Epithelial cell of prostate (primary cell): Measurements from ENCODE around the gene APRT.

Source experiments
- DNase-seq: peaks from one replicate; pipeline ENCODE4 v3.0.0-alpha.2; 2011; ENCODE audit warnings: low read depth, low spot score
- H3K27ac ChIP-seq: fragments of 450-650 bp; 2 replicates; pipeline ENCODE4 v1.5.1; 2017; ENCODE audit warnings: mild to moderate bottlenecking

APRT gene

DNA sequence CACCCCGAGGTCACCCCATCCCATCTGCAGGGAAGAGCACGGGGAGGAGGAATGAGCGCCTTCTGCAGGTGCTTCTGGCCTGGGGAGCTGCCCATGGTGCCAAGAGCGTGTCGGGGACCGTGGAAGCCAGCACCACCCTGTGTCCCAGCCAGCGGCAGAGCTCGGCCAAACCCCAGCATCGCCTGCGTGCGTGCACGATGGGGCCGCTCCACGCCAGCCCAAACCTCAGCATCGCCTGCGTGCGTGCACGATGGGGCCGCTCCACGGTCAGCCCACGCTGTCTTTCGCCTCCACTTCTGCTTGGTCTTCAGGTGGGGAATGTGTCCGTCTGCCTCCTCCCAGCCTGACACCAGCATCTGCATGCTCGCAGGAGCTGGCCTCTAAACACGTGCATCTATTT lies 31.1 kb upstream of the APRT start:
- no peak for DNase-seq
- H3K27ac ChIP-seq: no peak overlapping the region

DNA sequence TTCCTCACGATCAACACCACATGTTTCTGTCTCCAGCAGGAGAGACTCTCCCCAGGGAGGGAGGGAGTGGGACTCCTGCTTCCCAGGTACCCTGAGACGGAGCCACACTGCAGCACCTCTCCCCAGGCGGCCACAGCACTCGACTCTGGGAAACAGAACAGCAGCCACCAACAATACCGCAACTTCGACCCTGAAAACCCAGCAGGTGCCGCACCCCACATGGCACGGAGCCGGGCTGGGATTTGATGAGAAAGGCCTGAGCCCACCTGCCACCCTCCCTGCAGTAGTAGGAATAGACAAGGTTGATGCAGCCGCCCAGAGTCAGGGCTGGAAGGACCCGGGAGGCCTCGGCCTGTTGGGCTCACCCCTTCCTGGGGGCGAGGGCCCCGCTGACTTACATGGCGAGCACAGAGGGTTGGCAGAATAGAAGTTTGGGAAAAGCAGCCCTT lies 30.6 kb upstream of the APRT start:
- DNase-seq: no peak
- H3K27ac ChIP-seq: no peak overlapping the region

DNA sequence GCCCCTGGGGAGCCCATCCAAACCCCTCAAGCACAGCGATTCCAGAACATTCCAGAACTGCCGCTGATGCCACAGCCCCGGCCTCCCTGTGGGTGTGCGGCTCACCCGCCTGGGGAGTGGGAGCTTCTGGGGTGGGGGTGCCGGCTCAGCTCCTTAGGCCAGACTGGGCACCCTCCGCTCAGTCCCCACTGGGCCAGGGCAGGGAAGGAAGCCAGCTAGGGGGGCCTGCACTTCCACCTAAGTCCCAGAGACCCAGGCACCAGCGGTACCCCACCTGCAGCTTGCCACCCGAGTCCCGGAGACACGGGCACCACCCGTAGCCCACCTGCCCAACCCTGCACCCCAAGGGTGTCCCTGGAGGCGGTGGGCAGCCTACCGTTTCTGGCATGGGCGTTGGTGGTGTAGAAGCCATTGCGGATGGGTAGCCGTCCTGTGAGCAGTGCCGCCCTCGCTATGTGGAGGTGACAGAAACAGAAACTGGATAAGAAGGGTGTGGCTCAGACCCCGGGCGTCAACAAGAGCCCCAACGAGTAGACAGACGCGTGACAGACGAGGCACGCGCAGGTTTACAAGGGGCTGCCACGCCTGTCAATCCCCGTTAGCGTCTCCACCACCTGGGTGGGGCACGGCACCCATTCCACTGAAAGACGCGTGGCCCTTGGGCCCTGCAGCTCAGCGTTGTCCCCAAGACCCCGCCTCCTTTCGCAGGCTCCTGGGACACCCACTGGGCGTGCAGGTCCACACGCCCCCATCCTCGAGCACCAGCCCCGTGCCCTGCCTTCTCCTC lies 30.0 kb upstream of the APRT start:
- no peak overlapping the region for H3K27ac ChIP-seq

DNA sequence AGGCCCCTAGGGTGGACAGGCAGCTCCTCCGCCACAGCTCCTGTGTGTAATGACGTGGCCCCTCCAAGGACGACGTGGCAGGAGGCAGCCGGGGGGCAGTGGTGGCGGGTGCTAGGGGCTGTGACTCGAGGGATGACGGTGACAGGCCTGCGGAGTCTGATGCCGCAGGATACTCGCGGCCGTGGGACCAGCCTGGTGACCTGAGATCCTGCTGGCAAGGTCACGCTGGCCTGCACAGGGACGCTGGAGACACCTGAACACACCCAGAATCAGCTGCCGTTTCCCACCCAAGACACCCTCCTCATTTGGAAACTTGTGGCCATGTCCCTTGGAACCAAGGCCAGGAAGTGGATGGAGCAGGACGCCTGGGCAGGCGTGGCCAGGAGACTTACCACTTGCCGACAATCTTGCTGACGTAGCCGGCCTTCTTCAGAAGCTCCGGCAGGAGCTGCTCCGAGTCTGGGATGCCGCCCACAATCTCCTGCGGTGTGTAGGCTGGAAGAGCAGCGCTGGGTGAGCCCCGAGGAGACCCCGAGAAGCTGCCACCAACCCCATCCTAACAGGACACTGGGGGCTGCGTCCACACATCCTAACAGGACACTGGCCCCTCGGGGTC lies 29.0 kb upstream of the APRT start:
- DNase-seq: no peak
- H3K27ac ChIP-seq: no peak overlapping the region

More for the DNA sequence above, 30.0 kb upstream of the APRT start:
- DNase-seq: no peak

DNA sequence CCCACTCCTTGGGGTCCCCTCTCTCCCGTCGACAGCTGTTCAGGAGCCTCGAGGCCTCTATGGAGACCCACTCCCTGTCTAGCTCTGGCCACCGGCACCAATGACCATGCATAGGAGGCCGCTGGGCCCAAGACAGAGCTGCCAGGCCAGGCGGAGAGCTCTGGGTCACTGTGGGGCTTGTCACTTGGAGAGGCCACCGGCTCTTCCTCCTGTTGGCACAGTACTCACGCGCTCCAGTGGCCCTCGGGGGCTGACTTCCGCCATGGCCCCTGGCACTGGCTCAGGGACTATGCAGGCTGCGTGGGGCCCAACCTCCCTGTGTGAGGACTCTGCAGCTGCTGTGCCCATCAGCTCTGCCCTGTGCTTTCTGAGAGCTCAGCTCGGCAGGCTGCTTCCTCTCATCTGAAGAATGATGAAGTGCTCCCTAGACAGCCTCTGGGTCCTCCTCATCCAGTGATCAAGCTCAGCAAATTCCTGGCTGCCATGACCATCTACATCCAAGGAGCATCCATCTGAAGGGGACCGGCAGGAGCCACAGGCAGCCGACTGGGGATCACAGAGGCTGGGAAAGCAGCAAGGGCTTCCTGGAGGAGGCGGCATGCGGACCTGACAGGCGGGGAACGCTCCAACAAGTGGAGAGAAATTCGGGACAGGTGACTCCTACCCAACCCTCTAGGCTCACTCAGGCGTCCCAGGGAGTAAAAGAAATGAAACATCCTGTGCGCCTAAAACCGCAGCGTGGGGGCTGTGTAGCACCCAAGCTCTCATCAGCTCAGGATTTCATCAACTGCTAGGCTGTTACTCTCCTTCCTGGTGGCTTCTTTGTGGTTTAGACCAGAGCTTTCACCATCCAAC lies 28.2 kb upstream of the APRT start:
- no peak overlapping the region for H3K27ac ChIP-seq

DNA sequence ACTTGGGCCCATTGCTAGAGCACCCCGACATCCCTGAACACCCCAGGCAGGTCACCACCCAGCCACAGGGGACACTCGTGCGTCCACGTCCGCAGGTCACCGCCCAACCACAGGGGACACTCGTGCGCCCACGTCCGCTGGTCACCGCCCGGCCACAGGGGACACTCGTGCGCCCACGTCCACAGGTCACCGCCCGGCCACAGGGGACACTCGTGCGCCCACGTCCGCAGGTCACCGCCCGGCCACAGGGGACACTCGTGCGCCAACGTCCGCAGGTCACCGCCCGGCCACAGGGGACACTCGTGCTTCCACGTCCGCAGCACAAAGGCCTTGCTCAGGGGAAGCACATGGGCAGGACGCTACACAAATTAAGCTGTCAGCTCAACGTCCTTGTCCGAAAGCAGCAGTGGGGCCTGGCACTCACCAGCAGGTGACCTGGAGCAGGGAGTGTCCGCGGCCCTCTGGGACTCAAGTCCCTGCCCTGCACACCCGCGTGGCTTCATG lies 27.4 kb upstream of the APRT start:
- no peak for DNase-seq
- H3K27ac ChIP-seq: no peak overlapping the region

More for the DNA sequence above, 28.2 kb upstream of the APRT start:
- DNase-seq: no peak

DNA sequence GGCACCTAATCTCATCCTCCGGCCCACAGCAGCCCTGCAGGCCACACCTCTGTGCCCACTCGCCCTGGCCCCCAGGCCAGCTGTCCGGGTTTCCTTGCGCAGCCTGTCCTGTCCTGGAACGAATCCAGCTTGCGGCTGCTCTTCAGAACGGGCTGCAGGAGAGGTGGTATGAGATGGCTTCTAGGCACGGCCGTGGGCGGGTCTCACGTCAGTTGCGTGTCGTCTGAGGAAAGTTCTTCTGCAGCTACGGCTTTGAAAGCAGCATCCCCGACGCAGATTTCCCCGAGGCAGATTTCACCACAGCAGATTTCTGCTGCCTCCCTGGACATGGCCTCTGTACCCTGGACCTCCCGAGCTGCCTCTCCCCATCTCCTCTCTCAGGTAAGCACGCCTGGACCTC lies 26.8 kb upstream of the APRT start:
- no peak for DNase-seq
- H3K27ac ChIP-seq: no peak overlapping the region

DNA sequence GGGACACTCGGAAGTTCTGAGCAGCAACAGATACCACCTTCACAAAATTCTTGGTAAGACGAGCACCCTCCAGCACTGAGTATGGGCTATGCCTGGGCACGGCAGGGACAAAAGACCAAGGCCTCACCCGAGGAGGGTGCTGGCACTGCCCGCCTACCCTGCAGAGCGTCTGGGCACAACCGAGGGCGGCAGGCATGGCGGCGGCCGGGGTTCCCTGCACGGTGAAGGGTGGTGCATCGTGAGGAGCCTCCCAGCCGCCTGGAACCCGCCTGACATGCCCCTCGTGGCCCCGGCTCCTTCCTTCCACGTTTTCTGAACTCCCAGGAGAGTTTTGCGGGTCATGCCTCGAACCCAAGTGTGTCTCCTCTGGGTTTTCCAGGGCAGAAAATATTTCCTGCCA lies 26.1 kb upstream of the APRT start:
- no peak overlapping the region for H3K27ac ChIP-seq

DNA sequence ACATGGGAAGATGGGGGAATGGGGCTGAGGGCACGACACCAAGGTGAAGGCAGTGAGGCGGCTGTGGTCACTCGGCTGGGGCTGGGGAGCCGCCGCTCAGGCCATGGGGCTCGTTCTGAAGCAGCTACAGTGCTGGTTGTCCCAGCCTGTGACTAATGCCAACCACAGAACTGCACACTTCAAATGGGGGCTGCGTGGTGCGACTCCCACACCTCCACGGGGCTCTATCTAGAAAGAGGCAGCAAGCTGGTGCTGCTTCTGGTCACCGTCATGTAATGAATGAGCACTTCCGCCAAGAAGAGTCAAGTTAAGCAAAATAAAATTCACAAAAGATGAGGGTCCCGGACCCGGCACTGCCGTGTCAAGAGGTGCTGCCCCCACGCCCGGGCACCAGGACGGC lies 25.1 kb upstream of the APRT start:
- H3K27ac ChIP-seq: no peak overlapping the region
- DNase-seq: no peak

More for the DNA sequence above, 26.1 kb upstream of the APRT start:
- no peak for DNase-seq

DNA sequence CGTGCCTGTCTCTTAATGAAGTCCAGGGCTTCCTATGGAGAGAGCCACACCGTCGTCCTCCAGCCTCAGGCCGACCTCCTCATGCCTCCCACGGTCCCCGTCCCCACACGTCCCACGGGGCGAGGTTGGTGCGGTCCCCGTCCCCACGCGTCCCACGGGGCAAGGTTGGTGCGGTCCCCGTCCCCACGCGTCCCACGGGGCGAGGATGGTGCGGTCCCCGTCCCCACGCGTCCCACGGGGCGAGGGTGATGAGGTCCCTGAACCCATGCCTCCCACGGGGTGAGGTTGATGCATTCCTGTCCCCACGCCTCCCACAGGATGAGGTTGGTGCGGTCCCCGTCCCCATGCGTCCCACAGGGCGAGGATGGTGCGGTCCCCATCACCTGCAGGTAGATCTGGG lies 24.1 kb upstream of the APRT start:
- no peak for DNase-seq
- H3K27ac ChIP-seq: no peak overlapping the region

DNA sequence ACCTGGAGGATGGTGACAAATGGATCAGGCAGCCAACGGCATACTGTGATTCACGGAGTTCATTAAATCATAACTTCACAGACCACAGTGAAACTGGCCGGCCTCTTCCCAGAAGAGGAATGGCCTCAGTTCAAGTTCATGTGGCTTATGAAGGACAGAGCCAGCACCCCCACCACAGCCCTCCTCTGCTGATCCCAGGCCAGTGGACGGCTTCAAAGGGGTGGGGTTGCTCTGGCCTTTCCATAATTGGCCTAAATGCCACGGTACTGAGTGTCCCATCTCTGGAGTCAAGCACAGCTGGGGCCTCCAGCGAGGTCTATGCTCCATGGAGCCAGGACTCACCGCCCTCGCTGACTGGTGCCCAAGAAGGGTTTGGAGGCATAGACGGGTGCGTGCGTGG lies 23.7 kb upstream of the APRT start:
- DNase-seq: no peak
- H3K27ac ChIP-seq: no peak overlapping the region

DNA sequence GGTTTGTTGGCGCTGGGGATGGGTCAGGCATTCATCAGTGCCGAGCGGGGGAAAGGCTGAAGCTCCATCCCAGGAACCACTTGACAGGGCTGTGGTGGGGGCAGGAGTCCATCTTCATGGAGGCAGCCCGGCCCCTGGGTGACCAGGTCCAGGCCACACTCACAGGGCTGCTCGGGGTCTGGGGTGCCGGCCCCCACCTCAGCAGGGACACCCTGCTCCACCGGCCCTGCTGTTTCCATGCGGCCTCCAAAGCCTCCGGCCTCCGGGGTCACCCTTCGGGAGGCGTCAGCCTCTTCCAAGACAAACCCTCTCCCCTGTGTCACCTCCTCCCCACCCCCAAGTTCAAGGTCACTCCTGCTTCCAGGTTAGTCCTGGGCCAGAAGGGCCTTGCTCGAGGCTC lies 22.9 kb upstream of the APRT start:
- no peak overlapping the region for H3K27ac ChIP-seq
- DNase-seq: no peak

DNA sequence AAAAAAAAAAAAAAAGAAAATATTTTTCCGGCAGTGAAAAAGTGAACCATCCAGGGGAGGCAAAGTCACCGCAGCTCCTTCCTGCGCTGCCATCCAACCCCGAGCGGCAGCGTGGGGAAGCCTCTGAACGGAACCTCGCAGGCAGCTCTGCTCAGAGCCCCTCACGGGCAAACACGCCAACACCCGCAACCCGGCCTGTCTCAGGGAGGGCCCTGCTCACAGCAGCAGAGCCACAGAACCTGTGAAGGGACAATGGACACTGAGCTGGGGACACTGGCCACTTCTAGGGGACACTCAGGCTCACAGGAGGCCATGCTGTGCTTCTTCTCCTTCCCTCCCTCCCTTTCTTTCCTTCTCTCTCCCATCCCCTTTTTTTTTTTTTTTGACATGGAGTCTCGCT lies 21.4 kb upstream of the APRT start:
- H3K27ac ChIP-seq: no peak overlapping the region
- DNase-seq: no peak

DNA sequence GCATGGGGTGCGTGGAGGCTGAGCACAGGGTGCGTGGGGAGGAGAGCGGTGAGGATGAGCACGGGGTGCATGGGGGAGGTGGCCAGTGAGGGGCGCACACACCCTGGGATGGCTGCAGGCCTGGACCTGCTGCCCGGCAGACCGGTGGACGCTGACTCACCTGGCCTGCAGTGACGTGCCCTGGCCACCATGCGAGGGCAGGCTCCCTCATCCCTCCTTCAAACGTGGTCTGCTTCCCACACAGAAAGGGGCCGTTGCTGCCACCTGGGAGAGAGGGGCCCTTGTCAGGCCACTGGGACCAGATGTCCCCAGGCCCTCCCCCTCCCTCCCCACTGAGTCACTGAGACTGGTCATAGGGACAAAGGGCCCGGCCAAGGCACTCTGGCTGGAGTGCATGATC lies 20.1 kb upstream of the APRT start:
- H3K27ac ChIP-seq: no peak overlapping the region
- no peak for DNase-seq

DNA sequence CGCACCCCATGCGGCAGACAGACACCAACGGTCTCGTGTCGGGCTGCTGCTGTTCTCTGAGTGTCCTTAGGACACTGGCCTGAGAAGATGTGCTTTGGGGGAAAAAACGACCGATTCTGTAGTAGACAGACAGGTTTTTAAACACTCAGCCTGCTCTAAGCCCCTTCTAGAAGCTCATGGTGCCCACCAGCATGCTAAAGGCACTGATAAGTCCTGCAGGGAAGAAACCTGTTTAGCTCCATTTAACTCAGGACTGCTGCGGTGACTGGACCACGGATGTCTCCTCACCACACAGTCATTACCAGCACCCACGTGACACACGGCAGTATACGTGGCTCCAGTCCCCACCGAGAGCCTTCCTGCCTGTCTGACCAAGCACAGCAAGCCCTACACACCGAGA lies 19.1 kb upstream of the APRT start:
- no peak overlapping the region for H3K27ac ChIP-seq
- no peak for DNase-seq

DNA sequence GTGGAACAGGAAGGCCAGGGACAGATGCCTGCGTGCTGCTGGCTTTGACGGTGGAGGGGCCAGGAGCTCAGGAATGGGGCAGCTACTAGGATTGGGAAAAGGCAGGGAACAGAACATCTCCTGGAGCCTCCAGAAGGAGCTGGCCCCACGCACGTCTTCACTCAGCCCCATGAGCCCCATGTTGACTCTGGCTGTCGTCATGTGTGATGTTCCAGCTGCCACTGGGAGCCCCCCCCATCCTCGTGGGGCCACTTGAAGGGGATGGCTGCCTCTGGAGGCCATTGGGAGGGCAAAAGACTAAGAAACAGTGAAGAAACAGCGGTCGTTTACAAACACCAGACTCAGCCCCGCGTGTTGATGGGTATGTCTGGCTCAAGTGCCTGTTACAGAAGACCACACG lies 18.5 kb upstream of the APRT start:
- DNase-seq: no peak
- H3K27ac ChIP-seq: no peak overlapping the region

DNA sequence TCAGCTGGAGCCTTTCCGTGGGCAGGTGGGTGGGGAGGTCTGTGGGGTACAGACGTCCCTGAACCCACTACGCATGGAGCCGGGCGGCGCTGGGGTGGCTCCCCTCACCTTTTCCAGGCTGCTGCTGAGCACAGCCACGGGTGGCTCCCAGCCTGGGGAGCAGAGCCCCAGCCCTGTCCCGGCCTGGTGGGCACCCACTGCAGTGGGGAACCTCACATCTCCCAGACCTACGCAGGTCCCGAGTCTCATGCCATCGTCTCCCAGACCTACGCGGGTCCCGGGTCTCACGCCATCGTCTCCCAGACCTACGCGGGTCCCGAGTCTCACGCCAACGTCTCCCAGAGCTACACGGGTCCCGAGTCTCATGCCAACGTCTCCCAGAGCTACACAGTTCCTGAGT lies 17.0 kb upstream of the APRT start:
- DNase-seq: no peak
- no peak overlapping the region for H3K27ac ChIP-seq

DNA sequence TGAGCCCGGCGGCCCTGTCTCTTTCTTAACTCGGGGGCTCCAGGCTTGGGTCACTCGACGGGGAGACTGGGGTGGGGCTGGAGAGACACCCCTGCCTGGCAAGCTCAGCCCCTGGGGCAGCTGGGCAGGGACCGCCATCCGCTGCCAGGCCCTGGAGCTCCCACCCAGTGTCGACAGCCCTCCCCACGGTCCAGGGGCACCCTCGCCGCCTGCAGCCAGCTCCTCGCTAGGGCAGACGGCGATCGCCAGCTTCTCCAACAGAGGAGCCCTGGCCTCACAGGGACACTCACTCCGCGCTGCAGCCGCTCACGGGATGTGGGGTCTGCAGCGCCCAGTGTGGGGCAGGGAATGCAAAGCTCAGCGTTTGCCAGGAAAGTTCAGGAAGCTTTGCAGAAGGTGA lies 16.0 kb upstream of the APRT start:
- no peak for DNase-seq
- no peak overlapping the region for H3K27ac ChIP-seq

DNA sequence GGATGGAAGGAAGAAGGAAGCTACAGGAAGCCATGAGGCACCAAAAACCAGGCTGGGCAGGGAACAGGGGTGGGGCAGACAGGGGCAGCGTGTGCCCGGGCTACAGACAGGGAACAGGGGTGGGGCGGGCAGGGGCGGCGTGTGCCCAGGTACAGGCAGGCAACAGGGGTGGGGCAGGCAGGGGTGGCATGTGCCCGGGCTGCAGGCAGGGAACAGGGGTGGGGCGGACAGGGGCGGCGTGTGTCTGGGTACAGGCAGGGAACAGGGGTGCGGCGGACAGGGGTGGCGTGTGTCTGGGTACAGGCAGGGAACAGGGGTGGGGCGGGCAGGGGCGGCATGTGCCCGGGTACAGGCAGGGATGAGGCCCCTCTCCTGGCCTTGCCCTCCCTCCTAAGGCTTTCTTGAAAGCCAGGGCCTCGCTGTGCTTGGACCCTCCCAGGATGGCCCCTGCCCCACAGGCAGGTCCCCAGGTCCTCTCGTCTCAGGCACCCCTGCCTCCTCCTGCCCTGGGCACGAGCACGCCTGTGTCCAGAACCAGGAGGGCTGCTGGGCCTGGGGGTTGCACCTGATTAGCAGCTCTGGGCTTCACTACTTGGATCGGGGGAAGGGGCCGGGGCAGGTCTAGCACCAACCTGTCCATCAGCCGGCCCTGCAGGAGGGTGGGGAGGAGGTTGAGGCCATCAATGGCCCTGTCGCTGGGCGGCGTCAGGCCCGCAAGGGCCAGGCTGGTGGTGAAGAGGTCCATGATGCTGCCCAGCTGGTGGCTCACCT lies 14.5 kb upstream of the APRT start:
- DNase-seq: no peak
- H3K27ac ChIP-seq: no peak overlapping the region

DNA sequence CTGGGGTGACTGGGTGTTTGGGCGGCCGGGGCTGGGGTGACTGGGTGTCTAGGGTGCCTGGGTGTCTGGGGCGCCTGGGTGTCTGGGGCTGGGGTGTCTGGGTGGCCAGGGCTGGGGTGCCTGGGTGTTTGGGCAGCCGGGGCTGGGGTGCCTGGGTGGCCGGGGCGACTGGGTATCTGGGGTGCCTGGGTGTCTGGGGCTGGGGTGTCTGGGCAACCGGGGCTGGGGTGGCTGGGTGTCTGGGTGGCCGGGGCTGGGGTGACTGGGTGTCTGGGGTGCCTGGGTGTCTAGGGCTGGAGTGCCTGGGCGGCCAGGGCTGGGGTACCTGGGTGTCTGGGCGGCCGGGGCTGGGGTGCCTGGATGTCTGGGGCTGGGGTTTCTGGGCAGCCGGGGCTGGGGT lies 13.4 kb upstream of the APRT start:
- DNase-seq: no peak
- H3K27ac ChIP-seq: no peak overlapping the region
